Measurements from ENCODE around the gene RELCH.
A peak's percentile ranks its signal among the peaks of the same experiment; 100 is the strongest.

The RELCH gene

GRCh38 chr18:62186499-62186773 lies 619 bp upstream of the RELCH start:
- H3K27ac ChIP-seq: peak overlapping the region; percentile 90
- POLR2A ChIA-PET (ENCODE audit: low non-redundant PET): no interaction called here
- TF ChIP-seq CTCF (conservative IDR thresholded peaks at IDR 0.05; ENCODE audit: low read depth): no peak
- CTCF ChIA-PET: interaction anchor here (0.5 kb wide), 1 partner anchor 10 kb away, joined by 3 read pairs; no protein-coding TSS in a partner anchor
- DNase-seq (ENCODE audit: low spot score): no peak

GRCh38 chr18:62187543-62188510 lies 772 bp downstream of the RELCH start:
- ChIA-PET POLR2A (ENCODE audit: low non-redundant PET) (no interaction called here), CTCF (interaction anchor here (0.7 kb wide), 1 partner anchor 82 kb away, joined by 4 read pairs; no protein-coding TSS in a partner anchor)
- peak overlapping the region; percentile 90 for H3K27ac ChIP-seq
- TF ChIP-seq CTCF (conservative IDR thresholded peaks at IDR 0.05; ENCODE audit: low read depth): 0 out of 2 replicates have a peak, but pooled peaks have one; percentile 12
- no peak for DNase-seq (ENCODE audit: low spot score)

GRCh38 chr18:62189208-62189607 lies 2.2 kb downstream of the RELCH start:
- CTCF ChIA-PET: no interaction called here

GRCh38 chr18:62196079-62196478 lies 9.0 kb downstream of the RELCH start:
- H3K27ac ChIP-seq: no peak overlapping the region
- ChIA-PET CTCF (interaction anchor here (0.7 kb wide), 1 partner anchor 10 kb away, joined by 3 read pairs; no protein-coding TSS in a partner anchor), POLR2A (ENCODE audit: low non-redundant PET) (no interaction called here)
- DNase-seq (ENCODE audit: low spot score): no peak
- TF ChIP-seq CTCF (conservative IDR thresholded peaks at IDR 0.05; ENCODE audit: low read depth): no peak

More at GRCh38 chr18:62189208-62189607, 2.2 kb downstream of the RELCH start:
- POLR2A ChIA-PET (ENCODE audit: low non-redundant PET): interaction anchor here (0.5 kb wide), 1 partner anchor 11 kb away, joined by 3 read pairs; no protein-coding TSS in a partner anchor
- no peak for DNase-seq (ENCODE audit: low spot score)
- no peak for TF ChIP-seq CTCF (conservative IDR thresholded peaks at IDR 0.05; ENCODE audit: low read depth)
- no peak overlapping the region for H3K27ac ChIP-seq

- DNase-seq (ENCODE audit: low spot score): no peak
- H3K27ac ChIP-seq: no peak overlapping the region
- CTCF ChIA-PET: interaction anchor here (0.7 kb wide), 1 partner anchor 10 kb away, joined by 3 read pairs; no protein-coding TSS in a partner anchor
- TF ChIP-seq CTCF (conservative IDR thresholded peaks at IDR 0.05; ENCODE audit: low read depth): no peak
- POLR2A ChIA-PET (ENCODE audit: low non-redundant PET): no interaction called here
Measured at GRCh38 chr18:62196980-62197379, 9.9 kb downstream of the RELCH start.

- CTCF ChIA-PET: no interaction called here
- POLR2A ChIA-PET (ENCODE audit: low non-redundant PET): no interaction called here
- H3K27ac ChIP-seq: no peak overlapping the region
- DNase-seq (ENCODE audit: low spot score): no peak
- TF ChIP-seq CTCF (conservative IDR thresholded peaks at IDR 0.05; ENCODE audit: low read depth): no peak
Measured at GRCh38 chr18:62198259-62198658, 11.2 kb downstream of the RELCH start.

Data from RWPE1 (cell line).